ENCODE data around the gene CIB2. TPM values are rescaled to one million over a fixed set of nuclear protein-coding genes. Genes with fewer than 3 reads are reported as not detected.
A peak's percentile ranks its signal among the peaks of the same experiment; 100 is the strongest.

The CIB2 gene
- total and polyA plus RNA-seq, 3 donors from 2014 or later = 24.9 to 43.6 (median 34.3) TPM

DNA sequence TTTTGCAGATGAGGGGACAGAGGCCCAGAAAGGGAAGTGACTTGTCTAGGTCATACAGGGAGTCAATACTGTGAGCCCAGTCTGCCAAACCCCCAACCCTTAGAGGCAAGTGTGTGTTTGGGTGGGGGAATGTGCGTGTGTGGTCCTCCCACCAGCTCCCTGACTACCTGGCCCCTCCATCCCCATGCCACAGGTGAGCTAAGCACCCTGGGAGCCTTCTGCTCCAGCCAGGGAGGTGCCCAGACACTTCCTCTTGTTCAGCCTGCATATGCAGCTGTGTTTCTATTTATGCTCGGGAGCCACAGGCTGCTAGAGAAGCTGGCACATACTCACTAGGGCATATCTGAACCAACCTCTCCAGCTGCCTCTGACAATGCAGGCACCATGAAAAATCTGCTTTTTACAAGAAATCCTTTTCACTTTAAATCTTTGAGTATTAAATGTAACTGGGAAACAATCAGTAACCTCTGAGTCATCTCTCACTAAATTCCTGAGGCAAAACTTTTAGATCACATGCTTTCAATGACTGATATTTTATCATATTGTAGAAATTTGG, 74.5 kb downstream of the CIB2 start:
- peaks cover 55% of the 10 kb centered on the region for H3K4me1 ChIP-seq
- no peak for DNase-seq
- H3K9me3 ChIP-seq = no peaks in the 10 kb centered on the region
- TF ChIP-seq POLR2A (IDR thresholded peaks at IDR 0.05) (no peak), CTCF (IDR thresholded peaks at IDR 0.05) (no peak)
- intact Hi-C loops (cut with DNase I; ENCODE audit: low total_unique reads) = no loop called here
- no peaks in the 10 kb centered on the region for H3K36me3 ChIP-seq (ENCODE audit: low read depth, missing control alignments)
- H3K27ac ChIP-seq = peak overlapping the region in 1 of 2 donors; percentile 3
- no peak overlapping the region for H3K4me3 ChIP-seq
- WGBS, 2 donors = 45 to 64% methylated on average over 2 of the region's 2 CpGs
- H3K27me3 ChIP-seq = no peaks in the 10 kb centered on the region

- peak; percentile 35 for DNase-seq
- no peaks in the 10 kb centered on the region for H3K9me3 ChIP-seq
- TF ChIP-seq POLR2A (IDR thresholded peaks at IDR 0.05) (no peak), CTCF (IDR thresholded peaks at IDR 0.05) (no peak)
- H3K4me3 ChIP-seq = no peak overlapping the region
- no peak overlapping the region for H3K27ac ChIP-seq
- WGBS, 2 donors = 38 to 49% methylated on average over 2 of the region's 2 CpGs
- no peaks in the 10 kb centered on the region for H3K36me3 ChIP-seq (ENCODE audit: low read depth, missing control alignments)
- H3K27me3 ChIP-seq = no peaks in the 10 kb centered on the region
- intact Hi-C loops (cut with DNase I; ENCODE audit: low total_unique reads) = no loop called here
- H3K4me1 ChIP-seq = peaks cover 56% of the 10 kb centered on the region
Observed at GRCh38 chr15:78055919-78056713, 75.1 kb downstream of the CIB2 start.

DNA sequence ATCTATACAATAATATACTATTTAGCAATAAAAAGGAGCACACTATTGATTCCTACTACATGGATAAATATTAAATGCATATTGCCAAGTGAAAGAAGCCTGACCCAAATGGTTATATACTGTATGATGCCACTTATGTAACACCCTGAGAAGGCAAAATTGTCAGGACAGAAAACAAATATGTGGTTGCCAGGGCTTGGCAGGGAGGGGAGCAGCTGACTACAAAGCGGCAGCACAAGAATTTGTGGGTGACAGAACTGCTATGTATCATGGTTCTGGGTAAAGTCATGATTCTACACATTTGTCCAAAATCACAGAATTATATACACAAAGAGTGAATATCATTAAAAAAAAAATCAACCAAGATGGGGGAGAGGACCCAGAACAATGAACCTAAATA, 76.3 kb downstream of the CIB2 start:
- Histone ChIP-seq H3K4me1 (peaks cover 62% of the 10 kb centered on the region), H3K36me3 (ENCODE audit: low read depth, missing control alignments) (no peaks in the 10 kb centered on the region), H3K9me3 (no peaks in the 10 kb centered on the region), H3K27ac (no peak overlapping the region), H3K27me3 (no peaks in the 10 kb centered on the region), H3K4me3 (no peak overlapping the region)
- WGBS, 2 donors = 82 to 88% methylated on average over 1 of the region's 1 CpG
- no peak for DNase-seq
- intact Hi-C loops (cut with DNase I; ENCODE audit: low total_unique reads) = no loop called here
- TF ChIP-seq CTCF (IDR thresholded peaks at IDR 0.05) (no peak), POLR2A (IDR thresholded peaks at IDR 0.05) (no peak)

Small RNAs within 50 kb of the gene (small RNA-seq; reads per million reads assigned to genes)
- 0 reads per million in 2 donors for gene RF00092

Other genes with a start within 250 kb of the CIB2 start
- 10 to 100 TPM; 40.6 to 41.5 TPM for gene TBC1D2B, start 53.7 kb downstream of the CIB2 start, total RNA-seq
- gene TBC1D2B, start 53.7 kb downstream of the CIB2 start, polyA plus RNA-seq (ENCODE audit: insufficient read depth, low read depth, low replicate concordance) = 28.9 TPM
- 1 to 10 TPM; 1.5 to 2.2 TPM for gene SH2D7, start 38.9 kb downstream of the CIB2 start, total RNA-seq
- gene SH2D7, start 38.9 kb downstream of the CIB2 start, polyA plus RNA-seq (ENCODE audit: insufficient read depth, low read depth, low replicate concordance) = 5.0 TPM
- 100 to 1,000 TPM; 119 to 120 TPM for gene IDH3A, start 17.9 kb upstream of the CIB2 start, total RNA-seq
- 88.9 TPM for gene IDH3A, start 17.9 kb upstream of the CIB2 start, polyA plus RNA-seq (ENCODE audit: insufficient read depth, low read depth, low replicate concordance)
- gene ACSBG1, start 103.1 kb upstream of the CIB2 start, total RNA-seq = 10 to 100 TPM; 14.8 to 25.2 TPM
- 12.2 TPM for gene ACSBG1, start 103.1 kb upstream of the CIB2 start, polyA plus RNA-seq (ENCODE audit: insufficient read depth, low read depth, low replicate concordance)
- gene DNAJA4, start 133.1 kb upstream of the CIB2 start, total RNA-seq = 100 to 1,000 TPM in 1 of 2 donors, 10 to 100 TPM in 1; 88.4 to 145 TPM
- gene DNAJA4, start 133.1 kb upstream of the CIB2 start, polyA plus RNA-seq (ENCODE audit: insufficient read depth, low read depth, low replicate concordance) = 183 TPM
- 10 to 100 TPM; 82.3 to 93.1 TPM for gene SKIC8, start 168.2 kb upstream of the CIB2 start, total RNA-seq
- gene SKIC8, start 168.2 kb upstream of the CIB2 start, polyA plus RNA-seq (ENCODE audit: insufficient read depth, low read depth, low replicate concordance) = 135 TPM
- 1 to 10 TPM in 1 of 2 donors, under 1 TPM in 1; 0.74 to 2.4 TPM for gene CRABP1, start 208.9 kb upstream of the CIB2 start, total RNA-seq
- gene CRABP1, start 208.9 kb upstream of the CIB2 start, polyA plus RNA-seq (ENCODE audit: insufficient read depth, low read depth, low replicate concordance) = 1.1 TPM